H1 (cell line): ENCODE data around the gene ENKD1. TPM values are rescaled to one million over a fixed set of nuclear protein-coding genes. Genes with fewer than 3 reads are reported as not detected.

Source experiments
- CTCF ChIA-PET: fragments of 300-600 bp; sonication (Branson Sonifier 250); formaldehyde crosslinking; loops from one replicate; lab custom pipeline; 2021; ENCODE audit not compliant: partially characterized antibody; lab: Charles Lee
- POLR2A ChIA-PET: fragments of 300-600 bp; sonication (Branson Sonifier 250); formaldehyde crosslinking; loops from one replicate; lab custom pipeline; 2021; ENCODE audit warnings: inconsistent platforms; ENCODE audit not compliant: partially characterized antibody; lab: Charles Lee
- DNase-seq, 2 experiments: peaks; one replicate each; pipeline versions ENCODE4 v3.0.0 to v3.0.0-alpha.2; 2010 to 2022; ENCODE audit warnings: low spot score in 2 of 2, low read depth in 1 of 2, mixed read lengths in 1 of 2
- FAIRE-seq: peaks from 2 replicates; lab custom pipeline; 2011; peaks lifted over from hg19 to GRCh38; lab: Jason Lieb, UNC
- H2AFZ ChIP-seq: 2 replicates; pipeline ENCODE4 v1.8.1; 2012; ENCODE audit warnings: low read length, inconsistent platforms
- H2AK5ac ChIP-seq: 2 replicates; pipeline ENCODE4 v1.6.1; 2013; ENCODE audit warnings: low read depth, low read length
- H2BK120ac ChIP-seq: replicated peaks from 2 replicates; pipeline ENCODE3; 2013; ENCODE audit warnings: low read depth, low read length, inconsistent platforms
- H2BK12ac ChIP-seq: 2 replicates; pipeline ENCODE4 v1.6.1; 2013; ENCODE audit warnings: low read depth, low read length
- H2BK15ac ChIP-seq: 2 replicates; pipeline ENCODE4 v1.6.1; 2013; ENCODE audit warnings: low read length
- H2BK20ac ChIP-seq: 2 replicates; pipeline ENCODE4 v1.6.1; 2013; ENCODE audit warnings: low read length
- H2BK5ac ChIP-seq: 2 replicates; pipeline ENCODE4 v1.6.1; 2013; ENCODE audit warnings: low read depth, low read length
- H3K14ac ChIP-seq: 2 replicates; pipeline ENCODE4 v1.6.1; 2013; ENCODE audit warnings: inconsistent platforms; ENCODE audit not compliant: insufficient read length
- H3K18ac ChIP-seq: 2 replicates; pipeline ENCODE4 v1.6.1; 2013; ENCODE audit warnings: low read length; ENCODE audit errors: extremely low read depth
- H3K23ac ChIP-seq: 2 replicates; pipeline ENCODE4 v1.6.1; 2013; ENCODE audit warnings: inconsistent platforms; ENCODE audit not compliant: insufficient read length
- H3K23me2 ChIP-seq: 2 replicates; pipeline ENCODE4 v1.6.1; 2013; ENCODE audit warnings: low read depth, low read length
- H3K27ac ChIP-seq: 2 replicates; pipeline ENCODE4 v1.6.1; 2011; ENCODE audit warnings: low read depth, low read length, inconsistent platforms
- H3K27me3 ChIP-seq, 4 experiments: replicated peaks in 1 of 4; 1 replicate in 1 of 4; 2 replicates in 3 of 4; pipeline versions ENCODE4 v1.6.1 to v1.8.1; 2011 to 2013; ENCODE audit warnings: low read length in 3 of 4, mild to moderate bottlenecking in 3 of 4, inconsistent platforms in 2 of 4, mixed read lengths in 2 of 4, moderate library complexity in 1 of 4; ENCODE audit not compliant: control insufficient read depth in 3 of 4, insufficient read depth in 3 of 4; ENCODE audit errors: extremely low read depth in 1 of 4
- H3K36me3 ChIP-seq, 4 experiments: 2 replicates each; pipeline versions ENCODE4 v1.6.1 to v1.8.1; 2011 to 2013; ENCODE audit warnings: mild to moderate bottlenecking in 4 of 4, low read length in 3 of 4, moderate library complexity in 2 of 4, control low read depth in 1 of 4, inconsistent platforms in 1 of 4; ENCODE audit not compliant: insufficient read depth in 4 of 4, control insufficient read depth in 2 of 4
- H3K4ac ChIP-seq: replicated peaks from 2 replicates; pipeline ENCODE3; 2013; ENCODE audit warnings: low read length, low read depth, mixed read lengths, inconsistent platforms; ENCODE audit not compliant: insufficient read length
- H3K4me1 ChIP-seq, 4 experiments: replicated peaks in 1 of 4; 1 replicate in 1 of 4; 2 replicates in 3 of 4; pipeline versions ENCODE4 v1.6.1 to v1.8.1; 2011 to 2013; ENCODE audit warnings: low read length in 3 of 4, inconsistent platforms in 2 of 4, mixed read lengths in 1 of 4; ENCODE audit not compliant: insufficient read depth in 4 of 4, control insufficient read depth in 3 of 4
- H3K4me2 ChIP-seq, 2 experiments: 2 replicates each; pipeline versions ENCODE4 v1.6.1 to v1.8.1; 2011 to 2013; ENCODE audit warnings: low read depth in 2 of 2, low read length in 2 of 2, control low read depth in 1 of 2, inconsistent platforms in 1 of 2, mild to moderate bottlenecking in 1 of 2; ENCODE audit not compliant: insufficient read depth in 1 of 2
- H3K4me3 ChIP-seq, 4 experiments: fragments of 200-600, 300-600 bp in 1 of 4; sonication (generic), shearing (Covaris generic), sonication (Bioruptor Twin) in 1 of 4; 2 replicates each; pipeline versions ENCODE4 v1.5.1 to v1.8.1; 2011 to 2016; ENCODE audit warnings: low read length in 4 of 4, low read depth in 3 of 4, control low read depth in 2 of 4, inconsistent platforms in 2 of 4, mild to moderate bottlenecking in 2 of 4, mixed read lengths in 1 of 4, moderate library complexity in 1 of 4; ENCODE audit not compliant: insufficient read depth in 2 of 4; ENCODE audit errors: extremely low read depth in 1 of 4
- H3K56ac ChIP-seq: replicated peaks from 2 replicates; pipeline ENCODE3; 2013; ENCODE audit warnings: low read depth, mild to moderate bottlenecking, mixed read lengths, low read length, inconsistent platforms; ENCODE audit not compliant: insufficient read length
- H3K79me1 ChIP-seq: 2 replicates; pipeline ENCODE4 v1.6.1; 2013; ENCODE audit warnings: low read depth, low read length, control low read depth
- H3K79me2 ChIP-seq, 2 experiments: 2 replicates each; pipeline versions ENCODE4 v1.6.1 to v1.8.1; 2012 to 2013; ENCODE audit warnings: low read length in 2 of 2, mild to moderate bottlenecking in 2 of 2, inconsistent platforms in 1 of 2; ENCODE audit not compliant: insufficient read depth in 2 of 2, control insufficient read depth in 1 of 2
- H3K9ac ChIP-seq, 4 experiments: replicated peaks in 1 of 4; 1 replicate in 1 of 4; 2 replicates in 3 of 4; pipeline versions ENCODE4 v1.6.1 to v1.8.1; 2011 to 2013; ENCODE audit warnings: low read depth in 3 of 4, low read length in 3 of 4, control low read depth in 2 of 4, mild to moderate bottlenecking in 2 of 4, moderate library complexity in 2 of 4, inconsistent platforms in 1 of 4; ENCODE audit errors: extremely low read depth in 1 of 4
- H3K9me3 ChIP-seq, 2 experiments: 2 replicates each; pipeline versions ENCODE4 v1.6.1 to v1.8.1; 2012 to 2013; ENCODE audit warnings: mild to moderate bottlenecking in 2 of 2, moderate library complexity in 2 of 2, control low read depth in 1 of 2, inconsistent platforms in 1 of 2, low read depth in 1 of 2, low read length in 1 of 2, mixed read lengths in 1 of 2; ENCODE audit not compliant: insufficient read depth in 2 of 2
- H4K20me1 ChIP-seq, 2 experiments: replicated peaks in 1 of 2; 2 replicates each; pipeline versions ENCODE3 to v1.8.1; 2011 to 2013; ENCODE audit warnings: inconsistent platforms in 2 of 2, low read length in 2 of 2, mild to moderate bottlenecking in 1 of 2; ENCODE audit not compliant: insufficient read depth in 2 of 2, control insufficient read depth in 1 of 2
- H4K5ac ChIP-seq: 2 replicates; pipeline ENCODE4 v1.6.1; 2013; ENCODE audit warnings: low read length, low read depth, mixed read lengths, inconsistent platforms; ENCODE audit not compliant: insufficient read length
- H4K8ac ChIP-seq: 2 replicates; pipeline ENCODE4 v1.8.0; 2013; ENCODE audit warnings: mild to moderate bottlenecking, moderate library complexity, low read length, inconsistent platforms; ENCODE audit not compliant: insufficient read depth; ENCODE audit errors: extremely low read depth
- H4K91ac ChIP-seq: replicated peaks from 2 replicates; pipeline ENCODE3; 2013; ENCODE audit warnings: low read length, mixed read lengths, inconsistent platforms; ENCODE audit not compliant: insufficient read length
- EZH2 ChIP-seq: fragments of 200-600 bp; sonication (generic); IDR thresholded peaks from 2 replicates; pipeline ENCODE4 v1.7.1; 2012; ENCODE audit warnings: low read depth, mild to moderate bottlenecking, moderate library complexity, low read length, inconsistent platforms; ENCODE audit not compliant: severe bottlenecking
- TAF7 ChIP-seq: optimal IDR thresholded peaks from 2 replicates; pipeline ENCODE3; 2011; ENCODE audit warnings: low read depth, mild to moderate bottlenecking, inconsistent platforms, low read length, moderate library complexity, borderline replicate concordance
- WGBS, 2 experiments: shearing (Covaris generic) in 1 of 2; methylation state at CpG; one replicate each; pipeline versions ENCODE4 v1.1.6 to v1.1.7; 2013 to 2015; ENCODE audit warnings: low lambda C conversion rate in 2 of 2, mixed read lengths in 2 of 2, inconsistent platforms in 1 of 2, low coverage in 1 of 2, missing lambda C conversion rate in 1 of 2; ENCODE audit not compliant: insufficient replicate concordance in 2 of 2, insufficient coverage in 1 of 2, insufficient read length in 1 of 2; ENCODE audit errors: extremely low coverage in 1 of 2, missing lambda C conversion rate in 1 of 2; 5-methylcytosine and 5-hydroxymethylcytosine counted together
- polyA plus RNA-seq, 7 experiments: library from polyadenylated mRNA; depleted of rRNA in 3 of 7; stranded (reverse) in 5 of 7; unstranded in 2 of 7; fragments of >200 nt in 5 of 7; fragments of 200-250 nt in 2 of 7; gene quantifications; 1 replicate in 5 of 7; 2 replicates in 1 of 7; 4 replicates in 1 of 7; pipeline versions ENCODE4 v1.2.1 to v1.2.3, GENCODE V29; 2011 to 2013; ENCODE audit warnings: missing spikeins in 2 of 7, mixed read lengths in 2 of 7
- total RNA-seq: library from RNA; stranded (reverse); fragmentation: NEBNext Ultra II Directional; extraction: Animal tissue kit (Norgen Biotek cat#: 25700); gene quantifications from 2 replicates; pipeline ENCODE4 v1.2.1, GENCODE V29; 2021

ENKD1 gene
- total and polyA plus RNA-seq, 2 of the 8 experiments (the other 6 are each of a cell fraction or from before 2014, with no cell fraction given), result 12.9 to 16.1 TPM

DNA sequence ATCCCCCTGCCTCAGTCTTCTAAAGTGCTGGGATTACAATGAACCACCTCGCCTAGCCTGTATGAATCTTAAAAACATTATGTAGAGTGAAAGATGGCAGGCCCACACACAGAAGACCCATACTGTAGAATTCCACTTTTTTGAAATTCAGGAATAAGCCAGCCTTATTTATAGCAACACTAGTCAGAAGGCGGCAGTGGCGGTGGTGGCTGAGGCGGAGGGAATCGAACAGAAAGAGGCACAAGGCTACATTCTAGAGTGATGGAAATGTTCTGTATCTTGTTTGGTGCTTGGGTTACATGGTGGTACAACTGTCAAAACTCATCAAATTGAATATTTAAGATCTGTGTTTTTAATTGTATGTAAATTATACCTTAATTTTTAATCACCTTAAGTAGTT, 41.2 kb upstream of the ENKD1 start:
- H3K23me2 ChIP-seq, result no peaks in the 10 kb centered on the region
- 98% methylated on average over 5 of the region's 5 CpGs; no CpG with 5 or more reads in 1 of the 2 experiments for WGBS, 2 experiments
- H3K18ac ChIP-seq, result no peak overlapping the region
- no peak overlapping the region for H3K27ac ChIP-seq
- ChIA-PET POLR2A (interaction anchor here (3.3 kb wide), 1 partner anchor 11 kb away, joined by 16 read pairs; the partner anchor contains the start of gene GFOD2), CTCF (interaction anchor here (0.5 to 1.1 kb wide), 4 partner anchors 31 to 202 kb away, joined by 3 read pairs; no protein-coding TSS in a partner anchor)
- no peak overlapping the region for H3K4ac ChIP-seq
- peaks cover 0 to 2% of the 10 kb centered on the region in 2 experiments for H4K20me1 ChIP-seq
- H2BK12ac ChIP-seq, result no peak overlapping the region
- H3K9me3 ChIP-seq, result no peaks in the 10 kb centered on the region
- TF ChIP-seq EZH2 (no peak), TAF7 (no peak)
- DNase-seq (no peak), FAIRE-seq (no peak)
- H3K4me1 ChIP-seq, result peaks cover 0 to 7% (median 3%) of the 10 kb centered on the region in 4 experiments; a peak in 2 of 7 replicates
- peaks cover 0 to 56% of the 10 kb centered on the region in 2 experiments; a peak in 2 of 4 replicates for H3K79me2 ChIP-seq
- H4K91ac ChIP-seq, result no peak overlapping the region
- H3K23ac ChIP-seq, result no peak overlapping the region
- no peak overlapping the region for H3K14ac ChIP-seq
- no peaks in the 10 kb centered on the region; a peak in 1 of 8 replicates for H3K36me3 ChIP-seq
- no peaks in the 10 kb centered on the region for H3K27me3 ChIP-seq
- H2AK5ac ChIP-seq, result no peak overlapping the region
- no peak overlapping the region for H3K9ac ChIP-seq
- no peak overlapping the region for H2BK20ac ChIP-seq
- no peak overlapping the region for H2AFZ ChIP-seq
- H4K5ac ChIP-seq, result no peak overlapping the region
- H2BK120ac ChIP-seq, result no peak overlapping the region
- H2BK15ac ChIP-seq, result no peak overlapping the region
- H4K8ac ChIP-seq, result no peak overlapping the region
- H3K79me1 ChIP-seq, result peaks cover 7% of the 10 kb centered on the region
- no peak overlapping the region for H3K4me2 ChIP-seq
- no peak overlapping the region for H3K4me3 ChIP-seq
- no peak overlapping the region for H2BK5ac ChIP-seq
- no peak overlapping the region for H3K56ac ChIP-seq
